ENCODE data around the gene WDR77.

WDR77 gene

GRCh38 chr1:111422546-111423391, 26.3 kb downstream of the WDR77 start:
- DNase-seq, result no peak

- no peak for DNase-seq
These were observed 28.7 kb downstream of the WDR77 start for GRCh38 chr1:111420377-111420776.

- DNase-seq, result no peak
These were observed 30.0 kb downstream of the WDR77 start for GRCh38 chr1:111419037-111419436.

DNA sequence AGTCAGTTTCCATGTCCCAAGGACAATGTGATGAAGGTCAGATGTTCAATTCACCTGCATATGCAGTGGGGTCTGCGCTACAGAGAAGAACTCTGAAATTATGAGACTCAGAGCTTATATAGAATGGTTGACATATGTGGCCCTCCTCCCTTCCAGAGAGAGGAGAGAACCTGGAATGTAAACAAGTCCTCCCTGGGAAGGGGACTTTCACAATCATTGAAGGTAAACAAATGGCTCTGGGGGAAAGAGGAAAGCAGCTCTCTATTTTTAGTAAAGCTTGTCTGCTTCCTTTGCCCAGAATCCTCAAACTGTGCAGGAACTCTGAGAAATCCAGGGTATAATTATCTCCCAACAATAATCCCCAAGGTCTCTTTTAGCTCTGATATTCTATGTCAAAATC, 31.3 kb downstream of the WDR77 start:
- no peak for DNase-seq

DNA sequence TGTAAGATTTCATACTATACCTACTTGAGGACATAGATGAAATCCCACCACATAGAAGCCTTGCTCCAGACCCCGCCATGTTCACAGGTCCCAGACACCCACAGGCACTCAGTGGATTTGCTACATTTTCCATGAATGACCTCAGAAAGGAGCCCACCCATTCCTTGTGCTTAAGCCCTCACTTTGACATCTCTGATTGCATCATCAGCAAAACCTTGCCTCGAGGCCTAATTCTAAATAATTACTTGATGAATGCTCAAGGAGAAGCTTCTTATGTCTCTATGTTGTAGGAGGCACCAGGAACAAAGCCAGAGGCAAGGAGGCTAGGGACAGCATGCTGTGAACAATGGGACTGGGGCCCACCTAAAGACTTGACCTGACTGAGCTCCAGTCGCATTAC, 33.6 kb downstream of the WDR77 start:
- DNase-seq, result no peak

DNA sequence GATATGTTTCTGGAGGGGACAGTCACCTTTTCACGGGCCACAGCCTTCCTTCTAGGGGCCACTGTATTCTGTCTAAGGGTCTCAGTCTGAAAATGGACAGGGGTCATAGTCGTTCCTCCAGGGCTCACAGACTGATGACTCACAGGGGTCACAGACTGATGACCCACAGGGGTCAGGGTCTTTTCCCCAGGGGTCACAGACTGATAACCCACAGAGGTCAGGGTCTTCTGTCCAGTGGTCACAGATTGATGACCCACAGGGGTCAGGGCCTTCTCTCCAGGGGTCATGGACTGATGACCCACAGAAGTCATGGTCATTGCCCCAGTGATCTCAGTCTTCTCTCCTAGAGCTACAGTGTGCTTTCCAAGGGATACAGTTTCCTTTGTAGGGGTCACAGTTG, 34.3 kb downstream of the WDR77 start:
- no peak for DNase-seq

DNA sequence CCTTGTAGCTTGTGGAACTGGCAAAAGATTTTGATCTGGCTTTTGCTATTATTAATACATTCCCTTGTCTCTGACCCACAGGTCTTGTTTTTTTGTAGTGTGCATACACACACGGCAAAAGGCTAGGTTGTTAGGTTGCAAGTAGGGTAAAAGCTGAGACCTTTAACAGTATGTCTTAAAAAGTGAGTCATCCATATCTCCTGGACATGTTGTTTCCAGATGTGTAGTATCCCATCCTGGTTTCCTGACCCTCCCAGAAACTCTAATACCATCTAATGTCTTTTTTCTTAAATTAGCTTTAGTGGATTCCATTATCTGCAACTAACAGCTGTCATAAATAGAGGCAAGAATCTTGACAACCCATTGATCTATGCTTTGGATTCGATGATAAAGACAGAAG, 36.2 kb downstream of the WDR77 start:
- DNase-seq, result no peak

GRCh38 chr1:111407301-111407700, 41.8 kb downstream of the WDR77 start:
- DNase-seq, result no peak

- no peak for DNase-seq
These were observed 42.7 kb downstream of the WDR77 start for GRCh38 chr1:111406321-111406768.

- DNase-seq, result no peak
These were observed 44.5 kb downstream of the WDR77 start for GRCh38 chr1:111404588-111404987.

DNA sequence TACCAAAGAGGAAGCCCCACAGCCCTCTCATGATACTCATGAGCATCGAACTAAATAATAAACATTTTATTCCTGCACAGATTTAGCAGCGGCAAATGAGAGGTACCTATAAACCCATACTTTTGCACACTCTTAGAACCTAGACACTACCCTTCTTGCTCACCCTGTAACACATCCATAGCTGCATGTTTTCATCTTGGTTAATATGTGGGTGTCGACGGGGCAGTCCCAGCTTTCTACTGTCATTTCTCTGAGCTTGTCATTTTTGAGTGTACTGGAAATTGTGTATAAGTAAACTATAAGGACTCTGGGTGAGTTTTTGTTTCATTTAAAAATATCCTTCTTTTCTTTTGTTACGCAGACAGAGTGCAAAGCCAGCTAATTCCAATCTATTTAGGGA, 47.0 kb downstream of the WDR77 start:
- DNase-seq, result no peak

GRCh38 chr1:111399792-111400610, 49.1 kb downstream of the WDR77 start:
- DNase-seq, result no peak

DNA sequence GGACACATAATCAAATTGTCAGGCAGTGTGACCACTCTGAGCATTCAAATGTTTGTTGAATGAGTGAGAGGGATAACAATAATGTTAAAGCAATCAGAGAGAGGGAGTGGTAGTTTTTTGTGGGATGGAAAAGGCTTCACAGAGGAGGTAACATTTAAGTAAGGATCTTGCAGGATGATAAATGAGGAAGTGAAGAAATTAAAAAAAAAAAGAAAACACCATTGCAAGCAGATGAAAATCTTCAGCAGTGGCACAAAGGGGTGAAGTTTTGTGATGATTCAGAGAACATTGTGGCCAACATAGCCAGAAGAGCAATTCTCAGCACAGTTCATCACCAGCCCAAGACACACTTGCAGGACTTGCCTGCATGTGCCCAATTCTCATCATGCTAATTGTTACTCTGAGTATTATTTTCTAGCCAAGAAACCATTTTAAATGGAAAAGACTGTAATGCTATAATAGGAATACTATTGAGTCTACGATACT, 56.6 kb downstream of the WDR77 start:
- no peak for DNase-seq

GRCh38 chr1:111392042-111392441, 57.0 kb downstream of the WDR77 start:
- DNase-seq, result no peak
